ENCODE data around the gene ZBTB21.
"Not testable (repeated sequence)": the region's sequence is repeated elsewhere in the genome, so short reads cannot be mapped to it uniquely, and the experiment has no call there.

ZBTB21 gene

GRCh38 chr21:41951876-41952567 lies 58.1 kb downstream of the ZBTB21 start:
- DNase-seq (ENCODE audit: low spot score), result no peak

DNA sequence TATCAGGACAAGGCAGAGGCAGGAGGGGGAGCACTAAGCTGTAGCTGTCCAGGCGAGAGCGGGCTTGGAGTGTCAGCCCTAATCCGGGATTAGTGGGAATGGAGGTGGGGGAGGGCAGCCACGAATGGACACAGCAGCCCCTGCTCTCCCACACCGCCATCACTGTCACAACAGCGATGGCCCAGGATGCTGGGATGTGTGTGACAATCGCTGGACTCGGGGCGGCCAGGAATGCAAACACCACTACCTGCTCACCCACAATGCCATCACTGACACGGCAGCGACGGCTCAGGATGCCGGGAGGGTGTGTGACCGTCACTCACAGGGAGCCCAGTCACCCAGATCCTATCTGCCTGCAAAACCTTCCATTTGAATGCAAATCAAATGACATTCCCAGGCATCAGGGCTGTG lies 59.2 kb downstream of the ZBTB21 start:
- DNase-seq (ENCODE audit: low spot score), result no peak

DNA sequence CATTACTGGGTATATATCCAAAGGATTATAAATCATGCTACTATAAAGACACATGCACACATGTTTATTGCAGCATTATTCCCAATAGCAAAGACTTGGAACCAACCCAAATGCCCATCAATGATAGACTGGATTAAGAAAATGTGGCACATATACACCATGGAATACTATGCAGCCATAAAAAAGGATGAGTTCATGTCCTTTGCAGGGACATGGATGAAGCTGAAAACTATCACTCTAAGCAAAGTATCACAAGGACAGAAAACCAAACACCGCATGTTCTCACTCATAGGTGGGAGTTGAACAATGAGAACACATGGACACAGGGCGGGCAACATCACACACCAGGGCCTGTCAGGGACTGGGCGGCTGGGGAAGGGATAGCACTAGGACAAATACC lies 60.5 kb downstream of the ZBTB21 start:
- DNase-seq (ENCODE audit: low spot score), result not testable (repeated sequence)

DNA sequence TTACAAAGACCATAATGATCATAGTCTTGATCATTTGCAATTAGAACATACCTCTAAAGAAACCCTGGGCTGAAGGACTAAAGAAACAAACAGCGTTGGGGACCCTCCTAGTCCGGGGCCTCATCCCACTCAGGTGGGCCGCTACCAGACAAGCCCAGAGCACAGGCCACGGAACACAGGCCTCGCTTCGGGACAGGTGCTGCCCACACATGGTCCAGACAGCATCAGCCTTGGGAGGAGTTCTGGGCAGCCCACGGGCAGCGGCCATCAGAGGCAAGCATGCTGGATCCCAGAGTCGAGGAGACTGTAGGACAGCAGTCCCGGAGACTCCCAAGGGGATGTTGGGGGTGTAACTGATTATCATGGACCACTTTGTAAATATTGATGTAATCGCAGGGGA lies 61.3 kb downstream of the ZBTB21 start:
- no peak for DNase-seq (ENCODE audit: low spot score)

GRCh38 chr21:41948078-41948895 lies 61.9 kb downstream of the ZBTB21 start:
- no peak for DNase-seq (ENCODE audit: low spot score)

DNA sequence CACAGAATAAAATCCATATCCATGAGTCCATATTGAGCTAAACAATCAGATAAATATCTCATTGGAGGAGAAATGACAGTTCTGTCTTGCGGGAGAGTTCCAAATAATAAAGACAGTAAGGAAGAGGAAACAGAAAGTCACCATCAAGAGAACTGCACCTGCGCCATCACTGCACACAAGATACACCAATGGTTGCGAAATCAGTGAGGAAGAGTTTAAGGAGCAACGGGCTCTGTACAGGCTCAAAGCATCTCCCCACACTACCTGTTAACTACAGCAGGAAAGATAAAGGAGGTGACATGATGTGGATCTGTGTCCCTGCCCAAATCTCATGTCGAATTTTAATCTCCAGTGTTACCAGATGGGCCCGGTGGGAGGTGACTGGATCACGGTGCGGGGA lies 64.2 kb downstream of the ZBTB21 start:
- no peak for DNase-seq (ENCODE audit: low spot score)

- DNase-seq (ENCODE audit: low spot score), result no peak
These were observed 66.3 kb downstream of the ZBTB21 start for GRCh38 chr21:41943851-41944250.

GRCh38 chr21:41942457-41942856 lies 67.7 kb downstream of the ZBTB21 start:
- no peak for DNase-seq (ENCODE audit: low spot score)

GRCh38 chr21:41941941-41942340 lies 68.2 kb downstream of the ZBTB21 start:
- no peak for DNase-seq (ENCODE audit: low spot score)

DNA sequence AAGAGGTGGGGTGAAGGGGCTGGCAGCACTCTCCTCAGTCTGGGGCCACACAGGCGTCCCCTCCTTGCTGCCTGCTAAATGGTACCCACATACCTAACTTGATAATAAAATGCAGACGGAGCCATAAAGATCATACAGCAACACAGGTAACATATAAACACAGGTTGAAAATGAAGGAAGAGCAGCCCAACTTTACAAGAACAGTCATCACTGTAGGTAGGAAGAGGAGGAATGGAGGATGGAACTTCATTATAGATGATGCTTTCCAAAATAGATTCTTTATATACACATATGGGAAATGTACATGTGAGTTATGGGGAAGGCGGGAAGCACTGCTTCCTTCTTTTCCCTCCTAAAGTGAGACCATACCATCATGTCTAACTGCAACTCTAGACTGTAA lies 69.7 kb downstream of the ZBTB21 start:
- no peak for DNase-seq (ENCODE audit: low spot score)

GRCh38 chr21:41939391-41939790 lies 70.8 kb downstream of the ZBTB21 start:
- DNase-seq (ENCODE audit: low spot score), result no peak

Data from HuH-7.5 (cell line).